ENCODE data around the gene KANK2. TPM values are rescaled to one million over a fixed set of nuclear protein-coding genes. Genes with fewer than 3 reads are reported as not detected.

Gene KANK2
- total and polyA plus RNA-seq, 2 of the 8 experiments (the other 6 are each of a cell fraction or from before 2014, with no cell fraction given): 25.2 to 42.3 TPM

- no peak overlapping the region for H2BK120ac ChIP-seq (replicated peaks; ENCODE audit: low read depth, low read length)
- CTCF ChIA-PET (ENCODE audit: partially characterized antibody): no interaction called here
- H2AFZ ChIP-seq (ENCODE audit: low read length): no peak overlapping the region
- no peak overlapping the region for H3K23ac ChIP-seq (ENCODE audit: insufficient read length)
- no peak overlapping the region for H4K91ac ChIP-seq (replicated peaks; ENCODE audit: insufficient read length, low read length)
- H3K18ac ChIP-seq (ENCODE audit: extremely low read depth, low read length): no peak overlapping the region
- H3K14ac ChIP-seq (ENCODE audit: insufficient read length): no peak overlapping the region
- H3K36me3 ChIP-seq (ENCODE audit: control insufficient read depth in 2 of 4, insufficient read depth in 4 of 4, low read length in 3 of 4): peaks cover 4 to 16% (median 11%) of the 10 kb centered on the region in 4 experiments; a peak in 7 of 8 replicates
- H2BK20ac ChIP-seq (ENCODE audit: low read length): no peak overlapping the region
- H3K4me2 ChIP-seq (ENCODE audit: insufficient read depth in 1 of 2, low read depth in 2 of 2, low read length in 2 of 2): no peak overlapping the region
- H4K8ac ChIP-seq (ENCODE audit: extremely low read depth, insufficient read depth, low read length): no peak overlapping the region
- H4K20me1 ChIP-seq (replicated peaks in 1 of 2; ENCODE audit: control insufficient read depth in 1 of 2, insufficient read depth in 2 of 2, low read length in 2 of 2): peaks cover 0 to 1% of the 10 kb centered on the region in 2 experiments
- no peak overlapping the region for H3K4ac ChIP-seq (replicated peaks; ENCODE audit: insufficient read length, low read depth, low read length)
- FAIRE-seq (no peak), DNase-seq (ENCODE audit: low read depth in 1 of 2, low spot score in 2 of 2) (no peak)
- POLR2A ChIA-PET (ENCODE audit: partially characterized antibody): no interaction called here
- H2AK5ac ChIP-seq (ENCODE audit: low read depth, low read length): no peak overlapping the region
- no peaks in the 10 kb centered on the region for H3K9me3 ChIP-seq (ENCODE audit: insufficient read depth in 2 of 2, low read depth in 1 of 2, low read length in 1 of 2)
- H3K79me1 ChIP-seq (ENCODE audit: low read depth, low read length): no peaks in the 10 kb centered on the region
- H3K56ac ChIP-seq (replicated peaks; ENCODE audit: insufficient read length, low read depth, low read length): no peak overlapping the region
- WGBS, 2 experiments (ENCODE audit: extremely low coverage in 1 of 2, insufficient coverage in 1 of 2, insufficient read length in 1 of 2, insufficient replicate concordance in 2 of 2, low coverage in 1 of 2, low lambda C conversion rate in 2 of 2, missing lambda C conversion rate in 1 of 2): 80% methylated on average over 1 of the region's 1 CpG; no CpG with 5 or more reads in 1 of the 2 experiments
- H2BK5ac ChIP-seq (ENCODE audit: low read depth, low read length): no peak overlapping the region
- H2BK15ac ChIP-seq (ENCODE audit: low read length): no peak overlapping the region
- H3K27ac ChIP-seq (ENCODE audit: low read depth, low read length): no peak overlapping the region
- no peak overlapping the region for H3K9ac ChIP-seq (replicated peaks in 1 of 4; ENCODE audit: extremely low read depth in 1 of 4, low read depth in 3 of 4, low read length in 3 of 4)
- H2BK12ac ChIP-seq (ENCODE audit: low read depth, low read length): no peak overlapping the region
- H3K4me3 ChIP-seq (ENCODE audit: extremely low read depth in 1 of 4, insufficient read depth in 2 of 4, low read depth in 3 of 4, low read length in 4 of 4): no peak overlapping the region
- H3K79me2 ChIP-seq (ENCODE audit: control insufficient read depth in 1 of 2, insufficient read depth in 2 of 2, low read length in 2 of 2): no peaks in the 10 kb centered on the region
- no peaks in the 10 kb centered on the region; the same call in 1 of the 2 replicates for H3K23me2 ChIP-seq (ENCODE audit: low read depth, low read length)
- H3K27me3 ChIP-seq (replicated peaks in 1 of 4; ENCODE audit: control insufficient read depth in 3 of 4, extremely low read depth in 1 of 4, insufficient read depth in 3 of 4, low read length in 3 of 4): no peaks in the 10 kb centered on the region
- H4K5ac ChIP-seq (ENCODE audit: insufficient read length, low read depth, low read length): no peak overlapping the region
- H3K4me1 ChIP-seq (replicated peaks in 1 of 4; ENCODE audit: control insufficient read depth in 3 of 4, insufficient read depth in 4 of 4, low read length in 3 of 4): no peaks in the 10 kb centered on the region
- TF ChIP-seq SIN3A (conservative IDR thresholded peaks at IDR 0.05 in 1 of 2, IDR thresholded peaks at IDR 0.05 in 1 of 2; ENCODE audit: low read depth in 1 of 2, low read length in 2 of 2): no peak
- no peak for TF ChIP-seq BCL11A (IDR thresholded peaks at IDR 0.05; ENCODE audit: low read depth in 2 of 2, low read length in 2 of 2)
- no peak for TF ChIP-seq RBBP5 (IDR thresholded peaks at IDR 0.05; ENCODE audit: borderline replicate concordance, low read depth, low read length)
- no peak for TF ChIP-seq KDM1A (IDR thresholded peaks at IDR 0.05; ENCODE audit: borderline replicate concordance, low read length)
- no peak for TF ChIP-seq ASH2L (IDR thresholded peaks at IDR 0.05; ENCODE audit: low read length)
- no peak for TF ChIP-seq MAFK (IDR thresholded peaks at IDR 0.05; ENCODE audit: low read depth, low read length)
- no peak for TF ChIP-seq NANOG (IDR thresholded peaks at IDR 0.05; ENCODE audit: insufficient read depth, low read depth, low read length, poor library complexity, severe bottlenecking)
- TF ChIP-seq NRF1 (IDR thresholded peaks at IDR 0.05; ENCODE audit: low read depth, low read length): no peak
- TF ChIP-seq SRF (IDR thresholded peaks at IDR 0.05; ENCODE audit: low read depth, low read length): no peak
- TF ChIP-seq, protein P1, sequence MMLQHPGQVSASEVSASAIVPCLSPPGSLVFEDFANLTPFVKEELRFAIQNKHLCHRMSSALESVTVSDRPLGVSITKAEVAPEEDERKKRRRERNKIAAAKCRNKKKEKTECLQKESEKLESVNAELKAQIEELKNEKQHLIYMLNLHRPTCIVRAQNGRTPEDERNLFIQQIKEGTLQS (IDR thresholded peaks at IDR 0.05; ENCODE audit: insufficient read depth, low read depth, low read length): no peak
- no peak for TF ChIP-seq SP2 (IDR thresholded peaks at IDR 0.05; ENCODE audit: low read length)
- no peak for TF ChIP-seq YY1 (IDR thresholded peaks at IDR 0.05; ENCODE audit: low read depth, low read length)
- TF ChIP-seq TAF7 (optimal IDR thresholded peaks at IDR 0.05; ENCODE audit: borderline replicate concordance, low read depth, low read length): no peak
- no peak for TF ChIP-seq KDM5A (IDR thresholded peaks at IDR 0.05; ENCODE audit: low read length)
- no peak for TF ChIP-seq CHD2 (IDR thresholded peaks at IDR 0.05; ENCODE audit: low read length)
- no peak for TF ChIP-seq JUN (IDR thresholded peaks at IDR 0.05; ENCODE audit: low read depth, low read length)
These were observed 13.2 kb upstream of the KANK2 start for GRCh38 chr19:11210656-11210928.

Measured in H1 (cell line).